HUES64 (cell line): ENCODE data around the gene HIGD1A.

ENCODE experiments used
- H3K27ac ChIP-seq: 2 replicates; pipeline ENCODE4 v1.7.0; 2013; ENCODE audit warnings: low read depth, low read length, inconsistent platforms
- H3K27me3 ChIP-seq: 2 replicates; pipeline ENCODE4 v1.6.1; 2013; ENCODE audit warnings: mild to moderate bottlenecking, low read length; ENCODE audit not compliant: insufficient read depth
- H3K36me3 ChIP-seq: 2 replicates; pipeline ENCODE4 v1.6.1; 2013; ENCODE audit warnings: mild to moderate bottlenecking, low read length; ENCODE audit not compliant: insufficient read depth
- H3K4me1 ChIP-seq: 2 replicates; pipeline ENCODE4 v1.6.1; 2013; ENCODE audit warnings: mild to moderate bottlenecking, low read length, moderate library complexity; ENCODE audit not compliant: insufficient read depth
- H3K4me3 ChIP-seq: 2 replicates; pipeline ENCODE4 v1.5.1; 2013; ENCODE audit warnings: mild to moderate bottlenecking, low read length, moderate library complexity
- H3K9ac ChIP-seq: 2 replicates; pipeline ENCODE4 v1.6.1; 2013; ENCODE audit warnings: mild to moderate bottlenecking, low read depth, low read length
- H3K9me3 ChIP-seq: 2 replicates; pipeline ENCODE4 v1.6.1; 2013; ENCODE audit warnings: low read depth, low read length; ENCODE audit not compliant: insufficient read depth
- WGBS: fragments of 150-250, 120-280 bp; methylation state at CpG from one replicate; pipeline ENCODE4 v1.1.7; 2013; ENCODE audit warnings: missing lambda C conversion rate; 5-methylcytosine and 5-hydroxymethylcytosine counted together

Gene HIGD1A

DNA sequence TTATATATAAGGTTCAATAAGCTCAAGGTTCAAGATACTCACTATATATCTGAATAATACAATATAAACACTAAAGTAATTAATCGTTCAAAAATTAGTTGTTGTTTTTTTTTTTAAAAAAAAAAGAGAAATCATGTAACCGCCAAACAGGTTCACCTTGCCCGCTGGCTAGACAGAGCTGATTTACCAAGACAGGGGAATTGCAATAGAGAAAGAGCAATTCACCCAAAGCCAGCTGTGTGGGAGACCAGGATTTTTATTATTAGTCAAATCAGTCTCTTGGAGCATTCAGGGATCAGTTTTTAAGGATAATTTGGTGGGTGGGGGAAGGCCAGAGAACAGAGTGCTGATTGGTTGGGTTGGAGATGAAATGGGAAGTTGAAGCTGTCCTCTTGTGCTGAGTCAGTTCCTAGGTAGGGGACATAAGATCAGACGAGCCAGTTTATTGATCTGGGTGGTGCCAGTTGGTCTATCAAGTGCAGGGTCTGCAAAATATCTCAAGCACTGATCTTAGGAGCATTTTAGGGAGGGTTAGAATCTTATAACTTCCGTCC is 7.9 kb downstream of the HIGD1A start:
- WGBS, result 93% methylated on average over 4 of the region's 5 CpGs
- Histone ChIP-seq H3K36me3 (peaks cover 32% of the 10 kb centered on the region), H3K27ac (no peak overlapping the region; the same call in 1 of the 2 replicates), H3K27me3 (no peaks in the 10 kb centered on the region), H3K4me3 (no peak overlapping the region), H3K9me3 (no peaks in the 10 kb centered on the region), H3K9ac (no peak overlapping the region), H3K4me1 (peaks cover 7% of the 10 kb centered on the region; the same call in 1 of the 2 replicates)

DNA sequence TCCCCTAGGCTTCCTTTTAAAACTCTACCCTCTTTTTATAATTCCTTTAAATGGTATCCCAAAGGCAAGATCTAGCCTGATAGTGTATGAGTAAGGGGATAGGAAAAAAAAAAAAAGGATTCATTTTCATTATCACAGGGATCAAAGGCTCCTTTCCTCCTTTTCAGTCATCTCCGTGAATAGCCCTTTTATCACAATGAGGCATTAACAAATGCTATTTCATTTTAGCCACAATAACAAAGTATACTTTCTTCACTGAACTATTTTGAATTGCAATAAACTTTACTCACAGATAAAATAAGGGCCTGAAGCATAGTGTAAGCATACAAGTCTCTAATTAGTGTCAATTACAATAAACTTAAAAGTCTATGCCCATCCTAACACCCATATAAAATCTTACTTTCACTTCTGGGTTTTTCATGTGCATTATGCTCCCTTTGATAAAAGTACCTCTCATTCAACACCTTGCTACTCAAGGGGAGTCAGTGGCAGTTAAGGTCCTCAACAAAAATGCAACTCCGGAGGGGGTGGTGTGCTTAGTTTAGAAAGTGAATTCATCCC is 8.6 kb downstream of the HIGD1A start:
- Histone ChIP-seq H3K4me1 (peaks cover 7% of the 10 kb centered on the region; the same call in 1 of the 2 replicates), H3K4me3 (no peak overlapping the region)

DNA sequence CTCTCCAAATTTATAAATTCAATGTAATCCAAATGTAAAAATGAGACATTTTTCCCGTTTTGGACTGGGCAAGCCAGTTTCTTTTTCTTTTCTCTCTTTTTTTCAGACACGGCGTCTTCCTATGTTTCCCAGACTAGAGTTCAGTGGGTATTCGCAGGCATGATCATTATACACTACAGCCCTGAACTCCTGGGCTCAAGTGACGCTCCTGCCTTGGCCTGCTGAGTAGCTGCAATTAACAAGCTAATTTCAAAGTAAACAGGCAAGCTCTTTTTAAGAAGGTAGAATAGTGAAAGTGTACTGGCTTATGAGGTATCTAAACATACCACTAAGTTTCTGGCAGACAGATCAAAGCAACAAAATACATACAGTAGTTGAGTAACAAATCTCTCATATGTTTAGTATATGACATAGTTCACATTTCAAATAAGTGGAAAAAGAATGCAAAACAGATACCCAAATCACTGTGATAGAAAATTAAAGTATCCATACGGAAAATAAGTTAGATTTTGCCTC is 13.5 kb downstream of the HIGD1A start:
- H3K9me3 ChIP-seq, result no peaks in the 10 kb centered on the region
- no peak overlapping the region for H3K27ac ChIP-seq
- no peaks in the 10 kb centered on the region for H3K4me1 ChIP-seq
- no peak overlapping the region for H3K4me3 ChIP-seq
- H3K27me3 ChIP-seq, result no peaks in the 10 kb centered on the region
- H3K9ac ChIP-seq, result no peak overlapping the region
- H3K36me3 ChIP-seq, result peaks cover 69% of the 10 kb centered on the region
- 75% methylated on average over 5 of the region's 6 CpGs for WGBS

More for the DNA sequence above, 8.6 kb downstream of the HIGD1A start:
- no peaks in the 10 kb centered on the region for H3K9me3 ChIP-seq
- H3K27ac ChIP-seq, result no peak overlapping the region
- H3K36me3 ChIP-seq, result peaks cover 35% of the 10 kb centered on the region
- H3K9ac ChIP-seq, result no peak overlapping the region
- 91% methylated on average over 1 of the region's 2 CpGs for WGBS
- H3K27me3 ChIP-seq, result no peaks in the 10 kb centered on the region

DNA sequence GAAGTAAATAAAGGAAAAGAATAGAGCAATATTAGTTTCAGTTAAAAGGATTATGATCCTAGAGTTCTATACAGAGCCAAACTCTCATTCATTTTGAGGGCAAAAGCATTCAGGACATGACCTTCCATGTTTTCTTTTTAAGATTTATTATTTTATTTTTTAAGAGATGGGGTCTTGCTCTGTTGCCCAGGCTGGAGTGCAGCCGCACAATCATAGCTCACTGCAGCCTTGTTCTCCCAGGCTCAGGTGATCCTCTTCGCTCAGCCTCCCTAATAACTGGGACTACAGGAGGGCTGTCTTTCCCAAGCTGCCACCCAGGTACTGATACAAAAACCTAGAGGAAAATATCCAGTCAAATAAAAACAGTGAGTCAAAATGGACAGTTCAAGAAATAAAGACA is 17.7 kb downstream of the HIGD1A start:
- no peaks in the 10 kb centered on the region for H3K9me3 ChIP-seq
- WGBS, result 97% methylated on average over 2 of the region's 2 CpGs
- no peak overlapping the region for H3K4me3 ChIP-seq
- no peaks in the 10 kb centered on the region for H3K4me1 ChIP-seq
- H3K36me3 ChIP-seq, result peaks cover 73% of the 10 kb centered on the region
- H3K27ac ChIP-seq, result no peak overlapping the region
- no peaks in the 10 kb centered on the region for H3K27me3 ChIP-seq
- no peak overlapping the region for H3K9ac ChIP-seq

DNA sequence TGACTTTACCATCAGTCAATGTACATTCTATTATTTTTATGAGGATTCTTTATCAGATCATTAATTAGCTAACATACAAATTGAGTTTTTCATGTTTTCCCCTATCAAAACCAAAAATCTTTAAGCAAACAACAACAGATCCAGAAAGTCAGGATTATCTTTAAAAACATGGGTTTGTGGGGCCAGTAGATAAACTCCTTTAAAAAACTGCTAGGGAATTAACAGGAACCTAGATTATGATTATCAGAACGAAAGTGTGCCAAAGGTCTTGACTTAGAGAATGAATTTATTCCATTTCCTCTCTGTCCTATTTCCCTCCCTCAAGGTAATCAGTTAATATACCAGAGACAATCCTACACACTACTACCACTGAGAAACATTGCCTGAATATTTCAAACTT is 18.1 kb downstream of the HIGD1A start:
- Histone ChIP-seq H3K4me3 (no peak overlapping the region), H3K9ac (no peak overlapping the region), H3K4me1 (no peaks in the 10 kb centered on the region), H3K27me3 (no peaks in the 10 kb centered on the region), H3K36me3 (peaks cover 69% of the 10 kb centered on the region), H3K9me3 (no peaks in the 10 kb centered on the region), H3K27ac (no peak overlapping the region)
- 92% methylated on average over 1 of the region's 1 CpG for WGBS

DNA sequence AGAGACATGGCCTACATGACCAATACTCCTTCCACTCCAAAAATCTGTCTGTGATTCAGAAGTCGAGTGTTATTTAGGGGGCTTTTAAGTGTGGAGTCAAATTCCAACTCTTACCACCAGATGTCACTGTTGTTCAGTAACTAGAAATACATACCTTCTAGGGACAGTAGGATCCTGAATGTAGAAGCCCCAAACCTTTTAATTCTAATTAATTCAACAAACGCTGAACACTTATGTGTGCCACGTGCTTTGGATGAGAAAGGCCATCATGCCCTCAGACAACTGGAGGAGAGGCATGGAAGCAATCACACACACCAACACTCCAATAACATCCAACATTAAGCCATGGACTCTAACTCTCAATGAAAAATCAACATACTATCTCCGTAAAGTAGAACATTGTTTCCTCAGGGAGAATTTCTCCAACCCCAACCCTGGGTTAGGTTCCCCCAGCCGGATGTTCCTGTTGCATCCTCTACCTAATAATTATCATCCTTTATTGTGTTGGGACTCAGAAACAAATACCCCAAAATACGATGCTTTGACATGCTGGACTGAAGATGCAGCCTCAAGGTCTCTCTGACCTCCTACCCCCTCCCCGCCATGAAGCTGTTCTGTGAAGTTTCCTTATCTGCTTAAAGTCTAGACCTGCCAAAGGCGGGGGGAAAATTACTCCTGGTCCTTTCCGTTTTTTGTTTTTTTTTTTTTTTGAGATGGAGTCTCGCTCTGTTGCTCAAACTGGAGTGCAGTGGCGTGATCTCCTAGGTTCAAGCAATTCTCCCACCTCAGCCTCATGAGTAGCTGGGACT is 23.2 kb downstream of the HIGD1A start:
- Histone ChIP-seq H3K4me1 (peaks cover 2% of the 10 kb centered on the region; the same call in 1 of the 2 replicates), H3K4me3 (no peak overlapping the region), H3K9ac (no peak overlapping the region), H3K27me3 (no peaks in the 10 kb centered on the region), H3K27ac (0 out of 2 replicates have a peak overlapping the region, but pooled peaks have one; percentile 9), H3K36me3 (peaks cover 33% of the 10 kb centered on the region), H3K9me3 (no peaks in the 10 kb centered on the region)
- 80% methylated on average over 10 of the region's 11 CpGs for WGBS

DNA sequence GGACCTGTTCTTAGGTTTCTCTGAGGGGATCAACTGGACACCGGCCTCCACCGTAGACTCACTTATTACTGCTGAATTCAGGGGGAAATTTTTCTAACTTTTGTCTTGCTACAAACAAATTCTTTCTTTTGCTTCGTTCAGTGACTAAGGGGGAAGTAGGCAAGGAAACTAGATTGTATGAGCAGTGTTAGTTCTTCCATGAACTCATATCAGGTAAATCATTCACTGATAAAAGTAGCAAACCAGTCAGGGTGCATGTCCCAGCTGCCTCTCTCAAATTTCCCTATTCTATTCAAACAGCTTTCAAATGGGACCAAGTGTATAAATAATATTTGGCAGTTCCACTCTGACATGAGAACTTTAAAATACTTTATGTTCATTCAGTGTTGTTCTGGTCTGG is 23.9 kb downstream of the HIGD1A start:
- 95% methylated on average over 2 of the region's 3 CpGs for WGBS
- Histone ChIP-seq H3K9ac (no peak overlapping the region), H3K27me3 (no peaks in the 10 kb centered on the region), H3K27ac (no peak overlapping the region), H3K9me3 (no peaks in the 10 kb centered on the region), H3K36me3 (peaks cover 26% of the 10 kb centered on the region), H3K4me1 (peaks cover 2% of the 10 kb centered on the region; the same call in 1 of the 2 replicates), H3K4me3 (no peak overlapping the region)

DNA sequence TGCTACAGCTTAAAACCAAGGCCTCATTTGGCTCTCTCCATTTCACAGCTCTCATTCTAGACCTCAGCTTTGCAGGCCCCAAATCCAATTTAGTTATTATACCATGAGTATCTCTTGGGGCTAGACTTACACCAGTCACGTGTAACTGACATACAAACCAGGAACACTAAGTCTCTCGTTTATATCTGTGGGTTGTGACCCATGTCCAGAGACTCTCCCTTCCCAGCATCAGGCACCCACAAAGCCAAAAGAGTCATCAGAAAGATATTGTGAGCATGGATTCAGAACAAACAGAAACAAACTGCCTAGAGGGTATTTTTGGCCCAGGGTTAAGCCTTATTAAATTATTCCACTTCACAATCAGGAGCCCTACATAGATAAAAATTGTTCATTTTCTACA is 25.6 kb downstream of the HIGD1A start:
- H3K27ac ChIP-seq, result no peak overlapping the region
- H3K4me3 ChIP-seq, result no peak overlapping the region
- H3K27me3 ChIP-seq, result no peaks in the 10 kb centered on the region
- H3K9ac ChIP-seq, result no peak overlapping the region
- peaks cover 10% of the 10 kb centered on the region for H3K36me3 ChIP-seq
- 88% methylated on average over 2 of the region's 2 CpGs for WGBS
- H3K4me1 ChIP-seq, result peaks cover 2% of the 10 kb centered on the region; the same call in 1 of the 2 replicates
- H3K9me3 ChIP-seq, result no peaks in the 10 kb centered on the region

DNA sequence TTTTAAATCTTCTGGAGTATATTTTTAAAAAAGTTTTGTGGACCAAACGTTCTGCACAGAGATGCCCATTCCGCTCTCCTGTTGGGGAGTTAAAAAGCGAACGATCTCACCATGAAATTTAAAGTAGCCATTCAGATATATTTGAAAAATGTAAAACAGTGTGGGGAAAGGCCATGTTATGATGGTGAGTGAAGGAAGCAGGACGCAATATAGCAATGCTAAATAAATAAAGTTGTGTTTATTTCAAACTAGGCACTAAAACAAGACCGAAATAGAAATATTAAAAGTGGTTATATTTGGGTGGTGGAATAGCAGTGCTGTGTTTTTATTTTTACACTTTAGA is 30.9 kb downstream of the HIGD1A start:
- no peaks in the 10 kb centered on the region for H3K9me3 ChIP-seq
- peak overlapping the region; percentile 38 for H3K9ac ChIP-seq
- 0 out of 2 replicates have a peak, but pooled peaks cover 3% of the 10 kb centered on the region for H3K4me1 ChIP-seq
- peak overlapping the region; percentile 62 for H3K4me3 ChIP-seq
- no peaks in the 10 kb centered on the region for H3K36me3 ChIP-seq
- no peak overlapping the region for H3K27ac ChIP-seq
- 24% methylated on average over 6 of the region's 6 CpGs for WGBS
- peaks cover 12% of the 10 kb centered on the region for H3K27me3 ChIP-seq

DNA sequence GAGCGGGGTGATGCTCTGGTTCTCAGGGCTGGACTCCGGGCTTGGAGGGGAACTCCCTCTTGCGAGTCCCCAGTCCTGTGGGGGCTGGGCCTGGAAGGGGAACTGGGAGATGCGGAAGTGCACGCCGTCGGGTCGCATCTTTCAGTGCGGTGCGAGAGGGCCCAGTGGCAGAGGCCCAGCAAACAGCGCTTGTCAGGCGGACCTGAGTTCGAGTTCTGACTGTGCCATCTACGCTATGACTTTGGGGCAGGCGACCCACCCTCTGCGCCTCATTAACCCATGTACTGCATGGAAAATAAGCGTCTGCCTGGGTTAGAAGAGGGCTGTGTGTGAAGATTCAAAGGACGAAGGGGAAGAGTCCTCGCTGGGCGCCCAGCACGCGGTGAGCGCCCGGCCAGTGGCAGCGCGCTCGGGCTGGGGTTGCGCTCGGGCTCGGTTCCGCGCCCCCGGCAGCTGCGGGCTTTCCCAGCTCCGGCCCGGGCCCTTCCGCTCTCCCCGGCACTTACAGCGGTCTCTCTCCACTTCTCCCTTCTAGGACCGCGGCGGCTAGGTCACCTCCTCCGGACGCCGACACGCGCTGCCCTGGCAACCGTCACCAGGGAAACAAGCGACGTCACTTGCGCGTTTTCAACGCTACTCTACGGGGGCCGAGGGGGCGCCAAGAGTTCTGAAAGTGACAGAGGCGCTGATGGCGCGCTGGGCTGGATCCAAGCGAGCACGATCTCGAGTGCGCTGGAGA is 31.5 kb downstream of the HIGD1A start, which contains the start of gene CCDC13:
TSS of gene CCDC13 (minus strand) at position 584 of the 739 bp plus-strand sequence. CDS start 14,908 bp downstream, outside the sequence.
- H3K27me3 ChIP-seq, result peaks cover 12% of the 10 kb centered on the region
- H3K9ac ChIP-seq, result peak within 1 kb of the TSS; percentile 38
- 3% methylated on average over 62 of the region's 63 CpGs for WGBS
- no peak within 1 kb of the TSS for H3K27ac ChIP-seq
- no peaks in the 10 kb centered on the region for H3K36me3 ChIP-seq
- H3K9me3 ChIP-seq, result no peaks in the 10 kb centered on the region
- peak within 1 kb of the TSS; percentile 62 for H3K4me3 ChIP-seq
- H3K4me1 ChIP-seq, result 0 out of 2 replicates have a peak, but pooled peaks cover 3% of the 10 kb centered on the region
